ENCODE results near the gene PLEKHA6.
"Not testable (repeated sequence)": the region's sequence is repeated elsewhere in the genome, so short reads cannot be mapped to it uniquely, and the experiment has no call there.

Gene PLEKHA6

DNA sequence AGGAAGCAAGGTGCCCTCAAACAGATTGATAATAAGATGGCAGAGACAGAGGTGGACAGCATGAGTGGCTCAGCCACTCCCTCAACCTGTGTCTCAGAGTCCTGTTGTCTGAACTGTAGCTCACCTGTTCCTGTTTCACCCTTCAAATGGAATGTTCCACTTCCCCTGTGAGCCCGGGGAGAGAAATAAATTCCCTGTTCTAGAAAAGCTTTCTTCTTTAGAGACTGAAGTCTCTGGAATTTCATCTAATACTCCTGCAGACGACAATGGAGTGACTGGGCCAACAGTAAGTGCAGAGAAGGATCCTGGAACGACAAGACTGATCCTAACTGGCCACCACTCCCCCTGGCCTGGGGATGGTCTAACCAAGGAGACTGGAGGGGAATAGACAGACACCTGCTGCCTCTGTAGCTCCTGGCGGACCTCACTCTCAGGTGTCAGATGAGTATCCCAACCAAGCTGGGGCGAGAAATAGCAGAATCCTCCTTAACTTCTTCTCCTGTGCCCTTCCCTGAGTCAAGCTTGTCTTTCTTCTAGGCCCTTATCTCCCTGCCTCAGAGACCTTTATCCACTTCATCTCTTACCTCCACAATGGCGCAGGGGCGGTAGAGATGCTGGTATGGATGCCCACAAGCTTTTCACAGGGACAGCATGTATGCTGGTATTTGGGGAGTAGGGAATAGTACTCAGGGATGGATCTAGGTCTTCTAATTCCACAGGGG is 45.4 kb downstream of the PLEKHA6 start:
- TF ChIP-seq TAF1 (IDR thresholded peaks at IDR 0.05; ENCODE audit: low read depth, low read length) = no peak
- no peak for TF ChIP-seq POU2F2 (IDR thresholded peaks at IDR 0.05; ENCODE audit: low read depth, low read length)
- TF ChIP-seq SPI1 (IDR thresholded peaks at IDR 0.05; ENCODE audit: low read depth, low read length) = no peak
- no peak for TF ChIP-seq POLR2AphosphoS5 (IDR thresholded peaks at IDR 0.05; ENCODE audit: low read depth, low read length)
- TF ChIP-seq POLR2A (IDR thresholded peaks at IDR 0.05; ENCODE audit: low read depth, low read length) = no peak
- TF ChIP-seq PAX5 (IDR thresholded peaks at IDR 0.05; ENCODE audit: insufficient read depth, low read length, severe bottlenecking) = no peak
- DNase-seq (ENCODE audit: insufficient read length, low spot score) = no peak
- FAIRE-seq = no peak

GRCh38 chr1:204313675-204314074 is 46.1 kb downstream of the PLEKHA6 start:
- no peak for TF ChIP-seq SPI1 (IDR thresholded peaks at IDR 0.05; ENCODE audit: low read depth, low read length)
- no peak for TF ChIP-seq POU2F2 (IDR thresholded peaks at IDR 0.05; ENCODE audit: low read depth, low read length)
- no peak for TF ChIP-seq POLR2A (IDR thresholded peaks at IDR 0.05; ENCODE audit: low read depth, low read length)
- no peak for TF ChIP-seq PAX5 (IDR thresholded peaks at IDR 0.05; ENCODE audit: insufficient read depth, low read length, severe bottlenecking)
- no peak for TF ChIP-seq TAF1 (IDR thresholded peaks at IDR 0.05; ENCODE audit: low read depth, low read length)
- TF ChIP-seq POLR2AphosphoS5 (IDR thresholded peaks at IDR 0.05; ENCODE audit: low read depth, low read length) = no peak
- no peak for DNase-seq (ENCODE audit: insufficient read length, low spot score)
- no peak for FAIRE-seq

DNA sequence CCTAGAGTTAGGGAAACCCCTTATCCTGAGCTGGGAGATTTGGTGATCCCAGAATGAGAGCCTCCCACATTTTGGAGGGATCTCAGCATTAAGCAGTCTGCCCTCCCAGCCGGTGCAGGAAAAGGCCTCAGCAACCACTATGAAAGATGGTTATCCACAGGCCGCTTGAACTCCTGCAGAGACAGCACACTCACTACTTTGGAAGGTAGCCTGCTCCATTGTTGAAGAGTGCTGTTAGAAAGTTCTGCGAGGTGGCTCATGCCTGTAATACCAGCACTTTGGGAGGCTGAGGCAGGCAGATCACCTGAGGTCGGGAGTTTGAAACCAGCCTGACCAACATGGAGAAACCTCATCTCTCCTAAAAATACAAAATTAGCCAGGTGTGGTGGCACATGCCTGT is 48.8 kb downstream of the PLEKHA6 start:
- FAIRE-seq; DNase-seq (ENCODE audit: insufficient read length, low spot score): not testable (repeated sequence)

DNA sequence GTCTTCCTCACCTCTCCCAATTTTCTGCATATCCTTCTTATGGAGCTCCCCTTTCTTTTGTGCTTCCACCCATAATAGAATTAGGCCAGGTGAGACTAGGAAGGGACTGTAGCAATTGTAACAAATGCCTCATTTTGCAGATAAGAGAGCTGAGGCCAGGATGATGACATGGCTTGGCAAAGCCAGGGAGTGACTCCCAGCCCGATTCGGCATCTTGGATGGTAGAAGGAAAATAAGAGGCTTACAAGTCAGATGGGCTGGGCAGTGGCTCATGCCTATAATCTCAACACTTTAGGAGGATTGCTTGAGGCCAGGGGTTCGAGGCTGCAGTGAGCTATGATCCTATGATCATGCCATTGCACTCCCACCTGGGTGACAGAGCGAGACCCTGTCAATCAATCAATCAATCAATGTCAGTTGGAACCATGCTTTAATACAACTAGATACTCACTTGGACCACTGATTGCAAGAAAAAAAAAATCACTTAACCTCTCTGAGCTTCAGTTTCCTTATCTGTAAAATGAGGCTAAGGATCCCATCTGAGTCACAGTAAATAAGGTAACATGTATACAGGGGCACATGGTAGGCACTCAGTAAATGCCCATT is 51.6 kb downstream of the PLEKHA6 start:
- TF ChIP-seq PAX5 (IDR thresholded peaks at IDR 0.05; ENCODE audit: insufficient read depth, low read length, severe bottlenecking) = no peak
- no peak for TF ChIP-seq POLR2AphosphoS5 (IDR thresholded peaks at IDR 0.05; ENCODE audit: low read depth, low read length)
- TF ChIP-seq POU2F2 (IDR thresholded peaks at IDR 0.05; ENCODE audit: low read depth, low read length) = no peak
- TF ChIP-seq SPI1 (IDR thresholded peaks at IDR 0.05; ENCODE audit: low read depth, low read length) = no peak
- no peak for TF ChIP-seq POLR2A (IDR thresholded peaks at IDR 0.05; ENCODE audit: low read depth, low read length)
- no peak for TF ChIP-seq TAF1 (IDR thresholded peaks at IDR 0.05; ENCODE audit: low read depth, low read length)
- no peak for FAIRE-seq
- no peak for DNase-seq (ENCODE audit: insufficient read length, low spot score)

DNA sequence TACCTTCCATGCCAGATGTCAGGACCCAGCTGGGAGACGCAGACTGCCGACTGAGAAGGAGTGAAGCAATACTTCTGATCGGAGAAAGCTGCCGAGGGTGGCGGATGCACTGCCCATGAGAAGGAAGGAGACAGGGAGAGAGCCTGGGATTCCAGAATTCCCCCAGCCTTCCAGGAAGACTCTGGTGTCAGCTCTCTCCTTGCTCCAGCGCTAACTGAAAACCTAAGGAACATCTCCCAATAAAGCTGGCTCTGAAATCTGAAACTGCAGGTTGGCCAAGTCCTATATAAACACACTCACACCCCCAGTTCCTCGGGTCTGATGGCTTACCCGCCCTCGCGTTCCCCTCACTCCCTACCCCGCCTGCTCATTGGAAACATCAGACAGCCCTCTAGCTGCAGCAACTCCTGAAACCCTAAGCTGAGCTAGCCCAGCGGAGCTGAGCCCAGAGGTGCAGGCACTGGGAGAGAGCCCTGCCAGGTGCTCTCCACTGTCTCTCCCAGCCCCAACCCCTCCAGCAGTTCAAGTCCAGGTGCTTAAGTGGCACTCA is 52.3 kb downstream of the PLEKHA6 start:
- FAIRE-seq = no peak
- no peak for DNase-seq (ENCODE audit: insufficient read length, low spot score)
- no peak for TF ChIP-seq POU2F2 (IDR thresholded peaks at IDR 0.05; ENCODE audit: low read depth, low read length)
- TF ChIP-seq TAF1 (IDR thresholded peaks at IDR 0.05; ENCODE audit: low read depth, low read length) = no peak
- TF ChIP-seq PAX5 (IDR thresholded peaks at IDR 0.05; ENCODE audit: insufficient read depth, low read length, severe bottlenecking) = no peak
- TF ChIP-seq SPI1 (IDR thresholded peaks at IDR 0.05; ENCODE audit: low read depth, low read length) = no peak
- no peak for TF ChIP-seq POLR2AphosphoS5 (IDR thresholded peaks at IDR 0.05; ENCODE audit: low read depth, low read length)

GRCh38 chr1:204306076-204306475 is 53.7 kb downstream of the PLEKHA6 start:
- no peak for DNase-seq (ENCODE audit: insufficient read length, low spot score)
- FAIRE-seq = no peak
- no peak for TF ChIP-seq POU2F2 (IDR thresholded peaks at IDR 0.05; ENCODE audit: low read depth, low read length)
- TF ChIP-seq POLR2AphosphoS5 (IDR thresholded peaks at IDR 0.05; ENCODE audit: low read depth, low read length) = no peak
- TF ChIP-seq POLR2A (IDR thresholded peaks at IDR 0.05; ENCODE audit: low read depth, low read length) = no peak
- TF ChIP-seq TAF1 (IDR thresholded peaks at IDR 0.05; ENCODE audit: low read depth, low read length) = no peak
- no peak for TF ChIP-seq PAX5 (IDR thresholded peaks at IDR 0.05; ENCODE audit: insufficient read depth, low read length, severe bottlenecking)
- TF ChIP-seq SPI1 (IDR thresholded peaks at IDR 0.05; ENCODE audit: low read depth, low read length) = no peak

- no peak for DNase-seq (ENCODE audit: insufficient read length, low spot score)
- TF ChIP-seq POLR2AphosphoS5 (IDR thresholded peaks at IDR 0.05; ENCODE audit: low read depth, low read length) = no peak
- no peak for TF ChIP-seq POU2F2 (IDR thresholded peaks at IDR 0.05; ENCODE audit: low read depth, low read length)
- TF ChIP-seq TAF1 (IDR thresholded peaks at IDR 0.05; ENCODE audit: low read depth, low read length) = no peak
These were observed 55.7 kb downstream of the PLEKHA6 start for GRCh38 chr1:204304067-204304466.

DNA sequence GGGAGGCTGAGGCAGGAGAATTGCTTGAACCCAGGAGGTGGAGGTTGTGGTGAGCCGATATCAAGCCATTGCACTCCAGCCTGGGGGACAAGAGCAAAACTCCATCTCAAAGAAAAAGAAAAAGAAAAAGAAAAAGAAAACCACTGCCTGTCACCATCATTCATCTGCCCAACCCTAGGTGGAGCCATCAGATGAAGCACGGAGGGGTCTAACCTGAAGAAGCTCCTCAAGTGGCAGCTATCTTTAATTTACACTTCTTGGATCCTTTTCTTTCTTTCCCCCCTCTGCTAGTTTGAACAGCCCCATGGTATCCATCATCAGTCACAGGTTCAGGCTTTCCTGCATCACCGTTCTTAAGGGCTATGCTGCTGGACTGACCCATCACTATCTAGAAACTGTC is 57.0 kb downstream of the PLEKHA6 start:
- FAIRE-seq = no peak
- DNase-seq (ENCODE audit: insufficient read length, low spot score) = no peak
- TF ChIP-seq SPI1 (IDR thresholded peaks at IDR 0.05; ENCODE audit: low read depth, low read length) = no peak
- no peak for TF ChIP-seq POU2F2 (IDR thresholded peaks at IDR 0.05; ENCODE audit: low read depth, low read length)
- TF ChIP-seq POLR2AphosphoS5 (IDR thresholded peaks at IDR 0.05; ENCODE audit: low read depth, low read length) = no peak
- TF ChIP-seq POLR2A (IDR thresholded peaks at IDR 0.05; ENCODE audit: low read depth, low read length) = no peak
- TF ChIP-seq TAF1 (IDR thresholded peaks at IDR 0.05; ENCODE audit: low read depth, low read length) = no peak
- no peak for TF ChIP-seq PAX5 (IDR thresholded peaks at IDR 0.05; ENCODE audit: insufficient read depth, low read length, severe bottlenecking)

More at GRCh38 chr1:204304067-204304466, 55.7 kb downstream of the PLEKHA6 start:
- FAIRE-seq = no peak

DNA sequence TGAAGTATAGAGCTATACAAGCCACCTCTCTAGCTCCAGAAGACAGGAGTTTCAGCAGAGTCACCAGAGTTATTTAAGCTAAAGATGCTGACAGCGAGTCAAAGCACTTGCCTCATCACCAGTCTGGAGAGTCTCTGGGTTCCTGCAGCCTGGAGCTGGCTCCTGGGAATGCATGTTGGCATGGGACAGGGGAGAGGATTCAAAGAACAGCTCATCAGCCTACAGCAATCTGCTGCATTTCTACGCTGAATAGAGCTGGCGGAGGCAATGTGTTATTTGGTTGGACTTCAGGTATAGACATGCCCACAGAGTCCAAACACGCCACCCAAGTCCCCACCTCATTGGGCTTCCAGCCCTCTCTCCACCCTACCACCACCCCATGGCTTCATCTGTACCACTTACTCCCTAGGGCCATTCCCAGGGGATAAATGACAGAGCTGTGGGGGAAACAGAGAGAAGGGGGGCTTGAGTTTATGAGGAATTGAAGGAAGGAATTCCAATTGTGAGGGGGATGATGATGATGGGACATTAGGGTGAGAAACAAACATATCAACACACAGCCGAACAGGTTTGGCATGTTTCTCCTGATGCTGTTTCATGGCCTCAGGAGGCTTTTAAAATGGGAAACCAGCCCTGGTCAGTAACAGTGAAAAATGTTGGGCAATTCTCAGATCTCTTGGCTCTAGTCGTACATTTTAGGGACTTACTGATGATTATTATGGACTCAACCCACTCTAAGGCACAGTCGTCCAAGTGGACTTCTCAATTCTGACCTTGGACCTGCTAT is 58.4 kb downstream of the PLEKHA6 start:
- FAIRE-seq = no peak
- DNase-seq (ENCODE audit: insufficient read length, low spot score) = no peak

More for the DNA sequence above, 58.4 kb downstream of the PLEKHA6 start:
- TF ChIP-seq POLR2A (IDR thresholded peaks at IDR 0.05; ENCODE audit: low read depth, low read length) (no peak), POLR2AphosphoS5 (IDR thresholded peaks at IDR 0.05; ENCODE audit: low read depth, low read length) (no peak), POU2F2 (IDR thresholded peaks at IDR 0.05; ENCODE audit: low read depth, low read length) (no peak), SPI1 (IDR thresholded peaks at IDR 0.05; ENCODE audit: low read depth, low read length) (no peak), TAF1 (IDR thresholded peaks at IDR 0.05; ENCODE audit: low read depth, low read length) (no peak), PAX5 (IDR thresholded peaks at IDR 0.05; ENCODE audit: insufficient read depth, low read length, severe bottlenecking) (no peak)

Data from GM12891 (cell line).